GM10248 (cell line): ENCODE measurements around the gene PRR33.

Source experiments
- CTCF ChIA-PET: fragments of 300-600 bp; sonication (Branson Sonifier 250); formaldehyde crosslinking; extraction: SDS; loops from one replicate; lab custom pipeline; 2021; ENCODE audit warnings: antibody characterized with exemption; lab: Yijun Ruan, JAX
- POLR2A ChIA-PET: fragments of 350-650 bp; sonication (Branson Sonifier 250); formaldehyde crosslinking; extraction: SDS; loops from one replicate; lab custom pipeline; 2020; ENCODE audit warnings: antibody characterized with exemption; lab: Yijun Ruan, JAX
- DNase-seq: peaks from one replicate; pipeline ENCODE4 v3.0.0; 2012; ENCODE audit errors: extremely low spot score
- CTCF ChIP-seq: IDR thresholded peaks from 2 replicates; pipeline ENCODE4 v1.5.1; 2012; ENCODE audit warnings: mild to moderate bottlenecking, low read depth; ENCODE audit errors: extremely low read depth, missing control alignments, control extremely low read depth

PRR33 gene

GRCh38 chr11:1924646-1925372, 33.1 kb upstream of the PRR33 start:
- TF ChIP-seq CTCF: no peak
- ChIA-PET POLR2A (no interaction called here), CTCF (interaction anchor here (1.8 kb wide), 1 partner anchor 42 kb away, joined by 6 read pairs; no protein-coding TSS in a partner anchor)
- DNase-seq: no peak

- ChIA-PET POLR2A (interaction anchor here (0.6 kb wide), 2 partner anchors 11 to 1559 kb away, joined by 4 to 5 read pairs; no protein-coding TSS in a partner anchor), CTCF (interaction anchor here (1.8 to 2.0 kb wide), 2 partner anchors 42 to 78 kb away, joined by 6 read pairs; no protein-coding TSS in a partner anchor)
- no peak for DNase-seq
- no peak for TF ChIP-seq CTCF
Observed at GRCh38 chr11:1924181-1924580, 32.5 kb upstream of the PRR33 start.

DNA sequence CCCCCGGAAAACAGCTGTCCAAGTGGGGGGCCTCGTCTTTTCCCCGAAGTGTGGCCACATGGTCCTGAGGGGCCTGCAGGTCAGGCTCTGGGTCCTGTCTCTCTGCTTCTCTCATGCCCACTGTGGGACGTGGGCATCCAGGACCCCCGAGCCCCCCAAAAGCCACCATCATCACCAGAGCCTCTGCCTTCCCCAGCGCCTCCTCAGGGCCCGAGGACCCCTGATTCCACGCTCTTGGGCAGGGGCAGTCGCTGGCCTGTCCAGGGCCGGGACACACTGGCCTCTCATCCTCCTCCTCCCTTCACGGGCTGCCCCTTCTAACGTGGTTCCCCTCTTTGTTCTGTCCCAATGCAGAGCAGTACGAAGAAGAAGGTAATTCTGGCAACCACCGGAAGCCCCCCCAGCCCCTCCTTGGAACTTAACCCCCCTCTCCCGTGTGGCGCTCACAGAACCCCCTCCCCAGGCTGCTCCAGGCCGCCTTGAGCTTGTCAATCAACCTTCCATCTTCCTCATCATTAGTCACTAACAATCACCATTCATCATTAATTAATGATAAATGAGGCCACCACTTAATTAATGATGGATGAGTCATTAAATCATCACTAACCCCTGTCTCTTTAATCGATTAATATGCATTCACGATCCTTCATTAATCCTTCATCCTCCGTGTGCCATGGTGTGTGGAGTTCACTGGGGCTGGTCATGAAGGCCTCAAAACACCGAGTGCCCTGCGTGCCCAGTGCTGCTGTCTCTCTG, 31.7 kb upstream of the PRR33 start:
- no peak for TF ChIP-seq CTCF
- ChIA-PET POLR2A (interaction anchor here (0.6 kb wide), 2 partner anchors 11 to 1559 kb away, joined by 4 to 5 read pairs; no protein-coding TSS in a partner anchor), CTCF (interaction anchor here (1.0 to 4.9 kb wide), 4 partner anchors 10 to 90 kb away, joined by 6 to 28 read pairs (median 8); no protein-coding TSS in a partner anchor)
- DNase-seq: no peak

DNA sequence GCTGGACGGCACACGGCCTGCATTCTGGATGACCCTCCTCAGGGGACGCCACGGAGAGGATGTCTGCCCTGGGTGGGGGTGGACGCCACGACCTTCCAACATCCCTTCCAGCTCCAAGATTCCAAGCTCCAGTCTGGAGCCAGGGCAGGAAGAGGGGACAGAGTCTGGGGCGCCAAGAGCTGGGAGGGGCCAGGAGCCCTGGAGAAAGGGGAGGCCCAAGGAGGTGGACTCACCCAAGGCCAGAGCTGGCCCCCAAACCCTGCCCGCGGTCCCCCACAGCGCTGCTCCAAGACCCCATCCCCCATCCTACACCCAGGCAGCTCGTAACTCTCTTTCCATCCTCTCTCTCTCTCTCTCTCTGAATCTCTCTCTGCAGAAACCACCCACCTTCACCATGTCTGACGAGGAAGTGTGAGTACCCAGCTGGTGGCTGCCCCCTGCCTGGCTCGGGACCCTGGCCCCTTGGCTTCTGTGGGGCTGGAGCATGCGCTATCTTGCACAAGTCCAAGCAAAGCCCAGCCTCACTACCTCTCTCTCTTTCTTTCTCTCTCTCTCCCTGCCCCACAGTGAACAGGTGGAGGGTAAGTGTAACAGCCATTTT, 30.9 kb upstream of the PRR33 start:
- ChIA-PET CTCF (interaction anchor here (1.0 to 4.9 kb wide), 5 partner anchors 11 to 89 kb away, joined by 5 to 28 read pairs (median 6); no protein-coding TSS in a partner anchor), POLR2A (no interaction called here)
- TF ChIP-seq CTCF: no peak
- no peak for DNase-seq

DNA sequence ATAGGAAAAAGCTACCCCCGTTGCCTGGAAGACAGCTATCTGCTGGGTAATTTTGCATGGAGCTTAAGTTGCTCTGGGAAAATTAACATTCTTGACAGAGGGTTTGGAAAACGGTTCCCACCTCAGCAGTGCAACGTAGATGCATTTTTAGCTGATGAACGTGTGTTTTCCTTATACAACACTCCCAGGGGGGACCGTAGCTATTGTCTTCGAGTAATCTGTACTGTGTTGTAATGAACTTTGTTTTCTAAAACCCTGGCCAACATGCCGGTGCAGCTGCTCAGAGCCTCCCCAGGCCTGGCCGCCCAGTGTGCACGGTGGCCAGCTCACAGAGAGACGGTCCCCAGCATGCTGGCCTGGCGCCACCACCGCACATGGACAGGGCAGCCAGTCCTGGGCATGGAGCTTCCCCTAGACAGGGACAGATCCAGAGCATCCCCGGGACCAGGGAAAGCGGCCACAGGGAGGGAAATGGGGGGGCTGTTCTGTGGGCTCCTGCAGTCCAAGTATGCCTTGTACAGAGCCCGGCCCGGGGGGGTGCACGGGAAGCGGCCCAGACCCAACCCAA, 30.0 kb upstream of the PRR33 start:
- TF ChIP-seq CTCF: no peak
- no peak for DNase-seq
- POLR2A ChIA-PET: interaction anchor here (1.1 kb wide), 1 partner anchor 39 kb away, joined by 3 read pairs; no protein-coding TSS in a partner anchor
- CTCF ChIA-PET: interaction anchor here (0.7 to 4.9 kb wide), 13 partner anchors 14 to 269 kb away, joined by 3 to 28 read pairs (median 3); no protein-coding TSS in a partner anchor
